ENCODE data around the gene MTRF1.

The MTRF1 gene

DNA sequence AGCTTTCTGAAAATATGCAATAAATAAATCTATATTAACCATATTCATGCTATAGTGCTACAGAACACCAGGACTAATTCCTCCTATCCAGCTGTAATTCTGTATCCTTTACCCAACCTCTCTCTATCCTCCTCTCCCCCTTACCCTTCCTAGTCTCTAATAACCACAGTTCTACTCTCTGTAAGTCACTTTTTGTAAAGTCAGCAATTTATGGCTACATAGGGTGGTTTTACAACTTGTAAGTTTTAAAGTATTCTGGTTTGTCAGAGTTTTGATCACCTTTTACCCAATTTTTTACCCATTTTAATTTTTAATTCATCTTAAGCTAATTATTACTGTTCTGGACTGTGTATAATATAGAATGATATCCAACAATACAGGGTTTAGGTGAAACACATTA, 34.0 kb downstream of the MTRF1 start:
- in situ Hi-C loops (cut with HindIII; ENCODE audit: low sequenced_read_pairs), result no loop called here
- no peak overlapping the region for H3K4me3 ChIP-seq (ENCODE audit: low read depth, low read length)
- TF ChIP-seq, protein P1, sequence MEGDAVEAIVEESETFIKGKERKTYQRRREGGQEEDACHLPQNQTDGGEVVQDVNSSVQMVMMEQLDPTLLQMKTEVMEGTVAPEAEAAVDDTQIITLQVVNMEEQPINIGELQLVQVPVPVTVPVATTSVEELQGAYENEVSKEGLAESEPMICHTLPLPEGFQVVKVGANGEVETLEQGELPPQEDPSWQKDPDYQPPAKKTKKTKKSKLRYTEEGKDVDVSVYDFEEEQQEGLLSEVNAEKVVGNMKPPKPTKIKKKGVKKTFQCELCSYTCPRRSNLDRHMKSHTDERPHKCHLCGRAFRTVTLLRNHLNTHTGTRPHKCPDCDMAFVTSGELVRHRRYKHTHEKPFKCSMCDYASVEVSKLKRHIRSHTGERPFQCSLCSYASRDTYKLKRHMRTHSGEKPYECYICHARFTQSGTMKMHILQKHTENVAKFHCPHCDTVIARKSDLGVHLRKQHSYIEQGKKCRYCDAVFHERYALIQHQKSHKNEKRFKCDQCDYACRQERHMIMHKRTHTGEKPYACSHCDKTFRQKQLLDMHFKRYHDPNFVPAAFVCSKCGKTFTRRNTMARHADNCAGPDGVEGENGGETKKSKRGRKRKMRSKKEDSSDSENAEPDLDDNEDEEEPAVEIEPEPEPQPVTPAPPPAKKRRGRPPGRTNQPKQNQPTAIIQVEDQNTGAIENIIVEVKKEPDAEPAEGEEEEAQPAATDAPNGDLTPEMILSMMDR (IDR thresholded peaks at IDR 0.05; ENCODE audit: low read depth, low read length), result no peak
- DNase-seq (ENCODE audit: low read depth, low spot score), result no peak

DNA sequence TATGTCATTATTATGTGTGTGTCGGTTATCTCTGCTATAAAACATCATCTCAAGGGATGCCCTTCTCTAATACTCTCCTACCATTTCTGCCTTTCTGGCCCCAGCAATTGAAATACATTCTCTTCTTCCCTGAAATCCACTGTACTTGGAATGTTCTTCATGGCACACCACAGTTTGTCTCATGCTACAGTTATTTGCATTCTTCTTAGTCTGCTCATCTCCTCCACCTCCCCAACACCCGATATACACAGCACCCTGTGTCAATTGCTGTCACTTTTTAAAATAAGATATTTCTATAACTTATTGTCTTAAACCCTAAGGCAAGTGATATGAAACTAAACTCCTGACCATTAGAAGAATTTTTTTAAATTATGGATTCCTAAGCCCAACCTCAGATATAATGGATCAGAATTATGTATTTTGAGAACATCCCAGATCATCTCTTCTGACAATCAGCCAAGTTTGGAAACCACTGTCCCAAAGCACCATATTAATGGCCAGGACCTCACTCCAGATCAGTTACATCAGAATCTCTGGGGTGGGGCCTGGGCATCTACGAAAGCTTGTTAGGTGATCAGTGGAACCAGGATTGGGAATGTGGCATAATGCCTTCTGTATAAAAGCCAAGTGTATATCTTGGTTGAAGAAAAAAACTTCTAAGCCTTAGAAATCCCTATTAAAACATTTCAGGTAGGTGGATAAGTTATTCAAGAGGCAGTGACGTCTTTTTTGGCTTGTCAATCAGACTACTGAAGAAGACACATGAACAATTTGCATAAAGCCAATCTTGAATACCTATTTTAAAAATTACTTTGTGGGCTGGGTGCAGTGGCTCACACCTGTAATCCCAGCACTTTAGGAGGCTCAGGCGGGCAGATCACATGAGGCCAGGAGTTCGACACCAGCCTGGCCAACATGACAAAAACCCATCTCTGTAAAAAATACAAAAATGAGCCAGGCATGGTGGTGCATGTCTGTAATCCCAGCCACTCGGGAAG, 39.0 kb downstream of the MTRF1 start:
- in situ Hi-C loops (cut with HindIII; ENCODE audit: low sequenced_read_pairs), result no loop called here
- TF ChIP-seq, protein P1 (IDR thresholded peaks at IDR 0.05; ENCODE audit: low read depth, low read length), result no peak
- no peak overlapping the region for H3K4me3 ChIP-seq (ENCODE audit: low read depth, low read length)
- DNase-seq (ENCODE audit: low read depth, low spot score), result peak; percentile 74

DNA sequence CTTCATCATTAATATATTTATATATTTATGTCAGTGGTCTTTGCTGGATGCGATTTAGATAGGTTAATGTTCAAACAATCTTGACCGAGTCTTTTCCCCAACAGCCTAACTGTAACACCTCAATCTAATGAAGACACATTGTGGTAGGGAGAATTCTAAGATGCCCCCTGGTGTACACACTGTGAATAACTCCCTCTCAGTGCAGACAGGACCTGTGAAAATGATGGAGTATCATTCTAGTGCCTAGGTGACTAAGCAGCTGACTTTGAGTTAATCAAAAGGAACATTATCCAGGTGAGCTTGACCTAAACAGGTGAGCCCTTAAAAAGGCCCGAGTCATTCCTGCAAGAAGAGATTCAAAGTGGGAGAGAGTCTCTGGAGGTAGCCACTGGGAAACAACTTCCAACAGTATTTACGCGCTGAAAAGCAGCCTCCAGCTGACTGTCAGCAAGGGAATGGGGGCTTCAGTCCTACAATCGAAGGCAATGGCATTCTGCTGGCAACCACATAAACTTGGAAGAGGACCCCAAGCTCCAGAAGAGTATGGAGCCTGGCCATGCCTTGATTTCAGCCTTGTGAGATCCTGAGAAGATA, 41.0 kb downstream of the MTRF1 start:
- H3K4me3 ChIP-seq (ENCODE audit: low read depth, low read length), result no peak overlapping the region
- in situ Hi-C loops (cut with HindIII; ENCODE audit: low sequenced_read_pairs), result no loop called here
- TF ChIP-seq, protein P1 (IDR thresholded peaks at IDR 0.05; ENCODE audit: low read depth, low read length), result peak; percentile 71
- peak; percentile 52 for DNase-seq (ENCODE audit: low read depth, low spot score)

DNA sequence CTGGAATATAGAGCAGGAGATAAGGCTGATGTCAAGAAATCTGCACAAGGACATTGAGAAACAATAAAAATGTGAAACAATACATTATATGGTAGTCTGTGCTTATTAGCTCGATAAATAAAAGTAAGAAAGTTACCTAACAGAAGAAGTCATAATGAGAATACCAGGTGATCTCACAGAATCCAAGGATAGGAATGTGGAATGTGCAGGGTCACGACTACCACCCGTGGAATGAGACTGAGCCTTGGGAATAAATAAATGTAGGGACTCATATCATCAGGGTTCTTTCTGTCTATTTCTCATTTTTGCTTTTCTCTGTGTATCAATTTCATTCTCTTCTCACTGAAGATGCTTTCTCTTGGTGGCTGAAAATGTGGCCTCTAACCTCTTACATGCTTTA, 43.0 kb downstream of the MTRF1 start:
- H3K4me3 ChIP-seq (ENCODE audit: low read depth, low read length), result no peak overlapping the region
- in situ Hi-C loops (cut with HindIII; ENCODE audit: low sequenced_read_pairs), result no loop called here
- DNase-seq (ENCODE audit: low read depth, low spot score), result no peak
- TF ChIP-seq, protein P1 (IDR thresholded peaks at IDR 0.05; ENCODE audit: low read depth, low read length), result no peak

DNA sequence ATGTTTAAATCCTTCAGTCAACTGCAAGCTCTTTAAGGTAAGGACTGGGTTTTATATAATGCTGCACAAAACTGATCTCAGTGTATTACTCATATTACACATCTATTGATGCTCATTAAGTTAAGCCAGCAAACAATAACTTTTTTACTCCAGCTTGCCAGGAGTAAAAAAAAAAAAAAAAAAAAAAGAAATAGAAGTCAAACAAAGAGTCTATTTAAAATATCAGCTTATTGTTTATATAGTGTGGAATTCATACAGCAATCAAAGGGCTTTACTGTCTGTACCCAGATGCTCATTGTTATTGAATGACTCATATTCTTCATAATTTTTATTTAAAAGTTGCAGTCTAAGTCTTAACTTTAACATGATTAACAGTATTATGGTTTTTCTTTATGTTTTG, 47.2 kb downstream of the MTRF1 start:
- DNase-seq (ENCODE audit: low read depth, low spot score), result peak; percentile 58
- H3K4me3 ChIP-seq (ENCODE audit: low read depth, low read length), result no peak overlapping the region
- in situ Hi-C loops (cut with HindIII; ENCODE audit: low sequenced_read_pairs), result no loop called here
- TF ChIP-seq, protein P1 (IDR thresholded peaks at IDR 0.05; ENCODE audit: low read depth, low read length), result no peak

DNA sequence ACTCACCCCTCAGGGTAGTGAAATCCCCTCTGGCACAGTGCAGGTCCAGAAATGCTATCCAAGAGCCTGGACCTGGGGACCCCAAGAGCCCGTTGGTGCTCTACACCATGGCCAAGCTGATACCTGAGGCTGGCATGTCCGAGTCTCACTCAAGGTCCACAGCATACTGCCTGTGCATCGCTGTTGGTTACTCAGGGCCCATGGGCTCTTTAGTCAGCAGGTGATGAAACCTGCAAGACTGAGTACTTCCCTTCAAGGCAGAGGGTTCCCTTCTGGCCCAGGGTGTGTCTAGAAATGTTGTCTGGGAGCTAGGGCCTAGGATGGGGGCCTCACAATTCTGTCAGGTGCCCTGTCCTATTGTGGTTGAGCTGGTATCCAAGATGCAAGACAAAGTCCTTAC, 49.5 kb downstream of the MTRF1 start:
- in situ Hi-C loops (cut with HindIII; ENCODE audit: low sequenced_read_pairs), result no loop called here
- no peak for DNase-seq (ENCODE audit: low read depth, low spot score)
- TF ChIP-seq, protein P1 (IDR thresholded peaks at IDR 0.05; ENCODE audit: low read depth, low read length), result no peak
- H3K4me3 ChIP-seq (ENCODE audit: low read depth, low read length), result no peak overlapping the region
